Stimulated activated naive CD8-positive, alpha-beta T cell treated with anti-CD3 and anti-CD28 coated beads, Interleukin-15, amount 100 ng/mL, for 72 hours (primary cell): ENCODE data around the gene MAST4.

ENCODE experiments used
- ATAC-seq: fragments of 150-1000 bp; cut with Tn5 transposase; 2 replicates; pipeline ENCODE4 v1.10.0; 2021; ENCODE audit warnings: mild to moderate bottlenecking, moderate library complexity
- DNase-seq, 2 donors: peaks; one replicate each; pipeline ENCODE4 v3.0.0; 2021 to 2022
- H3K27ac Mint-ChIP-seq, 2 donors: one replicate each; pipeline ENCODE4 v1.8.0; 2022; ENCODE audit warnings: mild to moderate bottlenecking in 2 of 2, mixed read lengths in 2 of 2, moderate library complexity in 2 of 2
- H3K27me3 Mint-ChIP-seq: one replicate; pipeline ENCODE4 v1.8.0; 2022; ENCODE audit warnings: mixed read lengths
- H3K4me1 Mint-ChIP-seq: one replicate; pipeline ENCODE4 v1.8.0; 2022; ENCODE audit warnings: mild to moderate bottlenecking, mixed read lengths
- H3K4me3 Mint-ChIP-seq, 2 donors: one replicate each; pipeline ENCODE4 v1.8.0; 2022; ENCODE audit warnings: mild to moderate bottlenecking in 2 of 2, mixed read lengths in 2 of 2, moderate library complexity in 1 of 2
- H3K9me3 Mint-ChIP-seq, 2 donors: one replicate each; pipeline ENCODE4 v1.8.0; 2022; ENCODE audit warnings: mixed read lengths in 2 of 2

MAST4 gene

DNA sequence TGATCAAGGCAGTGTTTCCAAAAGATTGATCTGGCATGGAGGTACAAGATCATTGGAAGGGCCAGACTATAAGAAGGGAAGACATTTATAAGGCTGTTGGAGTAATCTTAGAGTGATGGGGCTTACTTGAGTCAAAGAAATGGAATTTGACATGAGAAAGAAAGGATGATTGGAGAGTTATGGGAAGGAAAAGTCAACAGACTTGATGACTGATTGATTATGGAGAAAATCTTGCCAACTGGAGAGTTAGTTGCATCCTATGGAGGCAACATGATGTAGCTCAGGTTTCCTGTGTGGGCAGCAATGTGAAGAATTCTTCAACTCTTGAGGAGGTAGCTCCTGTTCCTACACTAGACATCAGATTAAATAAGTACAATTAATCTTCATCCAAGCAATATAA, 10.9 kb upstream of the MAST4 start:
- no peak for DNase-seq
- Mint-ChIP-seq H3K27me3 (peaks cover 17% of the 10 kb centered on the region), H3K4me3 (no peak overlapping the region), H3K27ac (no peak overlapping the region), H3K4me1 (no peaks in the 10 kb centered on the region), H3K9me3 (no peaks in the 10 kb centered on the region)
- ATAC-seq, result no peak

DNA sequence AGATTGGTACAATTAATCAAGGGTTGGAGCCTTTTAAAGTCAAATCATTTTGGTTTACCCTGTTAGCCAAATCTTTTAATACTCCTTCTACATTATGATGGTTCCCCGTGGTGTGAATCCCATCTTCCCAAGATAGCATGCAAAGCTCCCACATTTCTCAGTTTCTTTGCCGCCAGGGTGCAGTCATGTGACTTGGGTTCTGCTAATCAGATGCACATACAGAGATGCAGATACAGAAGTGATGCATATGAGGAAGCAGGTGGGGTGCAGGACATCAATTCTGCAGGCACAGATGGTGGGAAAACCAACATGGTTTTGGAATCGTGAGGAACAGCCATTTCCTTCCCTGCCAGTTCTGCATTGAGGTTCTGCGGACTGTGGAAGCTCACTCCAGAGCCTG, 8.4 kb upstream of the MAST4 start:
- ATAC-seq (no peak), DNase-seq (no peak)
- H3K4me1 Mint-ChIP-seq, result no peaks in the 10 kb centered on the region
- H3K27me3 Mint-ChIP-seq, result peaks cover 25% of the 10 kb centered on the region
- no peak overlapping the region for H3K4me3 Mint-ChIP-seq
- H3K27ac Mint-ChIP-seq, result no peak overlapping the region
- no peaks in the 10 kb centered on the region for H3K9me3 Mint-ChIP-seq

DNA sequence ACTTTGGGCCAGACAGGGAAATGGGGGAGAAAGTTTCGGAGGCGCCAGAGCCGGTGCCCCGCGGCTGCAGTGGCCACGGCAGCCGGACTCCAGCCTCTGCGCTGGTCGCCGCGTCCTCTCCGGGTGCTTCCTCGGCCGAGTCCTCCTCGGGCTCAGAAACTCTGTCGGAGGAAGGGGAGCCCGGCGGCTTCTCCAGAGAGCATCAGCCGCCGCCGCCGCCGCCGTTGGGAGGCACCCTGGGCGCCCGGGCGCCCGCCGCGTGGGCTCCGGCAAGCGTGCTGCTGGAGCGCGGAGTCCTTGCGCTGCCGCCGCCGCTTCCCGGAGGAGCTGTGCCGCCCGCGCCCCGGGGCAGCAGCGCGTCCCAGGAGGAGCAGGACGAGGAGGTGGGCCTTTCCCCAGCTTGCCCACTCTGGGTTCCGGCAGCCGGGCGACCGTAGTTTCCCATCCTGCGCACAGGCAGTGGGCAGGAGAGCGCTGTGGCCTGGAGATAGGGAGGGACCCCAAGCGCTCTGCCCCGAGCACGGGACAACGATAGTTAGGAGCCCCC, 516 bp downstream of the MAST4 start:
- DNase-seq, result peak; percentile 12
- Mint-ChIP-seq H3K27ac (no peak overlapping the region), H3K27me3 (peaks cover 80% of the 10 kb centered on the region), H3K4me3 (peak overlapping the region; percentile 81 to 82), H3K9me3 (no peaks in the 10 kb centered on the region), H3K4me1 (peaks cover 17% of the 10 kb centered on the region)
- peak; percentile 37 for ATAC-seq

DNA sequence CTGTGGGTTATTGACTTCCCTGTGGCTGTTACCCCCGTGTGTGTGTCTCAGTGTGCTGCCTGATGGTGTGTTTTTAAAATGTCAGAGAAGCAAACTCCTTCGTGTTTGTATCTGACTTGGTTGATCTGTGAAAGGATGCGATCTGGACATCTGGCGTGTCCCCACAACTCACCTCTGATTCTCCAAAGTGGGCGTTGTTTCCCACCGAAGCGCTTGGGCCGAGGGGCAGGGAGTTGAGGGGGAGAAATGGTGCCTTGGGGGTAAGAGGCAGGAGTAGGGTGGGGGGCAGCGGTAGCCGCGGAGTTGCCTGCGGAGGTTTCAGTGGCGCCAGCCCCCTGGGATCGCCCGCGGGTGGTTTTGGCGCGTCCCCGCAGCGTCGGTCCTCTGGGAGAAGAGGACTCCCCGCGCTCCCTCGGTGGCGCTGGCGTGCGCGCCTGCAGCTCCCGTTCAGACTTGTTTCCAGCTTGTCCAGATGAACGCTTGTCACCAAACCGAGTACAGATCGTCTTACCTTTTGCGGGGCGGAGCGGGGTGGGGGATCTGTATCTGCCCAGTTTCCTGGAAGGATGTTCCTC, 1.1 kb downstream of the MAST4 start:
- peak overlapping the region; percentile 80 to 81 for H3K4me3 Mint-ChIP-seq
- peaks cover 17% of the 10 kb centered on the region for H3K4me1 Mint-ChIP-seq
- peaks cover 75% of the 10 kb centered on the region for H3K27me3 Mint-ChIP-seq
- no peaks in the 10 kb centered on the region for H3K9me3 Mint-ChIP-seq
- ATAC-seq (no peak), DNase-seq (no peak)
- H3K27ac Mint-ChIP-seq, result no peak overlapping the region

DNA sequence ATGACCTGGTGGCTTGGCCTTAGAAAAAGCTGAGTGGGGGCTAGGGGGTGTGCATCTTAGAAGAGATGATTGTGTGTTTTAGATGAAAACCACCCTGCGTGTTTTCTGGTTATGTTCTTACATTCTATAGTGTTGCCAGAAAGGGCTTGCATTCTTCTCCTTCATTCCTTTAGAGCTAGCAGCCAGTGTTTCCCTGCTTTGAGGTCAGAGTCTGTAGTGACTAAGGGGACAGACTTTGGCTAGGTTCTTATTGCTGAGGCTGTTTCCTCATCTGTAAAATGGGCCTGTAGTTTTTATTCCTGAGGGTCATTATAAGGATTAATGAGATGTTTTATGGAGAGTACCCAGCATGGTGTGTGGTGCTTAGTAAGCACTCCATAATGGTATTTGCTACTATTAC, 6.4 kb downstream of the MAST4 start:
- ATAC-seq, result no peak
- Mint-ChIP-seq H3K27ac (no peak overlapping the region), H3K4me3 (no peak overlapping the region), H3K9me3 (no peaks in the 10 kb centered on the region), H3K4me1 (peaks cover 2% of the 10 kb centered on the region), H3K27me3 (peaks cover 49% of the 10 kb centered on the region)
- DNase-seq, result no peak

DNA sequence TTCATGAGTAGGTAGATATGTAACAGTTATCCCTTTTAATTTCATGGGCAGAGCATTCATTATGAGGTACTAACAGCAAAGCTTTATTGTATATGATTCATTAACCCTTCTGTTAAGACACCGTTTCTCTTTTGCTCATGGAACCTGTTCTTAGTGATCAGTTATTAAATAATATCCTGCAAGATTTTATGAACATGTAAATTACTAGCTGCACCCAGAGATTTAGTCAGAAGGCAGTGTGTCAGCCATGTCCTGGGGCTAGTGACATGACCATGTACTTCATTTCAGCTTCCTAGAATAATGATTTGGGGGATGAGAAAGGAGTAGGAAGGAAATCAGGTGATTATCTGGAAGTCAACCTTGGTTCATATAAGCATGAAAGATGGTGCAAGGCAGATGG, 7.0 kb downstream of the MAST4 start:
- no peak for ATAC-seq
- H3K4me3 Mint-ChIP-seq, result no peak overlapping the region
- no peaks in the 10 kb centered on the region for H3K4me1 Mint-ChIP-seq
- peaks cover 44% of the 10 kb centered on the region for H3K27me3 Mint-ChIP-seq
- no peak for DNase-seq
- no peaks in the 10 kb centered on the region for H3K9me3 Mint-ChIP-seq
- H3K27ac Mint-ChIP-seq, result no peak overlapping the region

DNA sequence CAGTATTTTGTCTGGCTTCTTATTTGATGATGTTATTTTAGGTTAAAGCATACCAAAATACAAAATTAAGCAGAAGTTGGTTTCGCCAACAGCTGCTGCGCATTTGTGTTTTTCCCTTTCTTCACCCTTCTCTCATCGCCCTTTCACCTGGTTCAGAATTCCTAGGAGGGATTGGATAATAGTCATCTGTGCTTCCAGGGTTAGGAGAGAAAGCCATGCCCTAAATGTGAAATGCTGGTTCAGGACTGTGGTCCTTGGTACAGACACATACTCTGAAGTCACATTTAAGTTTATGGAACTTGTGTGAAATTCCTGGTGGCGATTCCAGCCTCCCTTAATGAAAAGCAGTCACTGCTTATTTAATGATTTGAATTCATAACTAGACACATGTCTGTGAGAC, 7.7 kb downstream of the MAST4 start:
- Mint-ChIP-seq H3K9me3 (no peaks in the 10 kb centered on the region), H3K27me3 (peaks cover 37% of the 10 kb centered on the region), H3K27ac (no peak overlapping the region), H3K4me1 (no peaks in the 10 kb centered on the region), H3K4me3 (no peak overlapping the region)
- no peak for ATAC-seq
- no peak for DNase-seq

DNA sequence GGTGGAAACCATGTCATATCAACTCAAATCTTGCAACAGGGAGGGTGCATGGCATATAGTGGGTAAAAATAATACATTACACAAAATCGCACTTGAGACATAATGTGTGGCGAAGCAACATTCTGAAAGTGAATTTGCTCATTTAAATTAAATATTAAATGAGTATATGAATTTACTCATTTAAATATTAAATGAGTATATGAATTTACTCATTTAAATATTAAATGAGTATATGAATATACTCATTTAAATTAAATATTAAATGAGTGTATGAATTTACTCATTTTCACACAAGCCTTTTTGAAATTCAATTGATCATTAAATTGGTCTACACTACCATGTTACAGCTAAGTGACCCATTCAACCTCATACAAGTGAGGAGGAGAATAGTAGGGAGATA, 10.5 kb downstream of the MAST4 start:
- Mint-ChIP-seq H3K9me3 (no peaks in the 10 kb centered on the region), H3K4me1 (no peaks in the 10 kb centered on the region), H3K27me3 (peaks cover 27% of the 10 kb centered on the region), H3K4me3 (no peak overlapping the region), H3K27ac (no peak overlapping the region)
- no peak for DNase-seq
- no peak for ATAC-seq

DNA sequence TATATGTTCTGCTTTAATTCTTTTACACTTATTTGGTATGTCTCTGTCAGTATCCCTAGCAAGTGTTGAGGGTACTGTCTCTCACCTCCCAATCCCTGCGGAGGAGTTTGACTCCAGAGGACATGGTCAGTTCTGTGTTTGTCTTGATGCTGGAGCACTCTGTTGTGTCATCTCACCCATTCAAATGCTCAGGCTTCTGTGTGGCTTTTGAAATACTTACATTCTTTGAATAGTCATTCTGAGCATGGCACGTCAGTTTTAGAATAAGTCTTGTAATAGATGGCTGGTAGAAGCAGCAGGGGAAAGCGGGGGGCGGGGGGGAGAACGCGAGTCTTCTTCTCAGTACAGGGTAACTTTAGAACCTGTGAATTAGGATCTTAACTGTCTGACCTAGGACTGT, 12.3 kb downstream of the MAST4 start:
- H3K27ac Mint-ChIP-seq, result no peak overlapping the region
- H3K27me3 Mint-ChIP-seq, result peaks cover 32% of the 10 kb centered on the region
- H3K4me3 Mint-ChIP-seq, result no peak overlapping the region
- no peaks in the 10 kb centered on the region for H3K9me3 Mint-ChIP-seq
- no peak for ATAC-seq
- H3K4me1 Mint-ChIP-seq, result no peaks in the 10 kb centered on the region
- DNase-seq, result no peak

DNA sequence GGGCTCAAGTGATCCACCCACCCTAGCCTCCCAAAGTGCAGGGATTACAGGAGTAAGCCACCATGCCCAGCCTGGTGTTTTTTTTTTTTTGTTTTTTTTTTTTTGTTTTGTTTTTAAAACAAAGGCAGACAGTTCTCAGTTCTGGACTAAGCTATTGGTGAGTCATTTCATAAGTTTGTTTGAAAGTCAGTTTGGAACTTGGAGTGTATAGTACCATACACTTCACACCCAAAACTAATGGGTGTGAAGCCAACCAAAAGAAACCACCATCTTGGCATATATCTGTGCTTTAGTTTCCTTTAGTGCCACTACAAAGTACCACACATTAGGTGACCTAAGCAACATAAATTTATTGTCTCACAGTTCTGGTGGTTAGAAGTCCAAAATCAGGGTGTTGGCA, 13.4 kb downstream of the MAST4 start:
- no peak for DNase-seq
- no peak overlapping the region for H3K4me3 Mint-ChIP-seq
- ATAC-seq, result peak; percentile 63
- H3K27ac Mint-ChIP-seq, result no peak overlapping the region
- H3K9me3 Mint-ChIP-seq, result no peaks in the 10 kb centered on the region
- no peaks in the 10 kb centered on the region for H3K4me1 Mint-ChIP-seq
- peaks cover 36% of the 10 kb centered on the region for H3K27me3 Mint-ChIP-seq

DNA sequence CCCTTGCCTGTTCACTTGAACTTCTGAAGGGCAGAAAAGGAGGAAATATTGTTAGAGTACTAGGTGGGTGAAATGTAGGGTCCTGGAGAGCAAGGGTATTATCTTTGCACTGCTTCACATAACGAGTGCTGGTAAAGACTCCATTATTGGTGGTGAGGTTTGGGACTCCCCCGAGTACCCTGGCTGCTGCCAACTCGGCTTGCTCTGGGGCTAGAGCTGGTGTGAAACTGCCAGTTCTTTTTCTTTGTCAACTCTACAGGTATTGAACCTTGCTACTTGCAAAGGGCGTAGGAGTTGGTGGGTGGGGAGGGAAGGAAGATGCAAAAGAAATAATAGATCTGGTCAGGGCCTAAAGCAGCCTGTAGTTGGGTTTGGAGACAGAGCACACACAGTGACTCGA, 16.0 kb downstream of the MAST4 start:
- no peak overlapping the region for H3K4me3 Mint-ChIP-seq
- H3K27ac Mint-ChIP-seq, result no peak overlapping the region
- H3K27me3 Mint-ChIP-seq, result peaks cover 33% of the 10 kb centered on the region
- ATAC-seq (no peak), DNase-seq (no peak)
- H3K4me1 Mint-ChIP-seq, result peaks cover 8% of the 10 kb centered on the region
- no peaks in the 10 kb centered on the region for H3K9me3 Mint-ChIP-seq

DNA sequence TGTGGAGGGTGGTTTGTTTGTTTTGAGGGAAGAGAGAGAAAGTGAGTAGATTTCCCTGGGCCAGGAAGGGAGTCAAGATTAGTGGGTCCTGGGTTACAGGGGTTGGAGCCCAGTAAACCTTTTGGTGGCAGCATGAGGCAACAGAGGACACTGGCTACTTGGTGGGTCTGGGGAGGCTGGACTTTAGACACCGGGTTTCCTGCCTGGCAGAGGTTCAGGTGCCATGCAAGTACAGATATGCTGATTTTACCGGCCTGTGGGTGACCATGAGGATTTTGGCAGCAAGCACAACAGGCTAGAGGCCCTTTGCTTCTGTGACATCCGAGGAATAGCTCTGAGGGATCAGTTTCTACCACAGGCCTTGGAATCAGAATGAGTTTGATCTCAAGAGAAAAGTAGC, 18.9 kb downstream of the MAST4 start:
- DNase-seq (no peak), ATAC-seq (no peak)
- H3K27ac Mint-ChIP-seq, result peak overlapping the region in 1 of 2 donors; percentile 46
- H3K9me3 Mint-ChIP-seq, result no peaks in the 10 kb centered on the region
- no peak overlapping the region for H3K4me3 Mint-ChIP-seq
- H3K27me3 Mint-ChIP-seq, result peaks cover 27% of the 10 kb centered on the region
- peaks cover 21% of the 10 kb centered on the region for H3K4me1 Mint-ChIP-seq

DNA sequence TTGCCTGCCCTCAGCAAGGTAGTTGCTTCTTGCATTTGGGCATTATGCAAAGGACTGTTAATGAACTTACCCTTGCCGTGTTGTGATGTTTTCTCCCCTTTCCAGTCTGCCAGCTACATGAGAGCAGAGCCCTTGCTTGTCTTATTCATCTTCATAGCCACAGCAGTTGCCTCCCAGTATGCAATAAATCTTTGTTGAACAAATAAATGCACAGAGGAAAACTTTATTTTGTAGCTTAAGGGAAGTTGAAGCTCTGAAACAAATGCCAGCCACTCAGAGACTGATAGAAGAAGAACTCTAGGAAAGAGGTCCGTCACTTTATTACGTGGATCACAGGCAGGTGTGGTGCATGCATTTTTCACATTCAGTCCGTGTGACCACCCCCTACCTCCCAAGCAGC, 19.7 kb downstream of the MAST4 start:
- DNase-seq (no peak), ATAC-seq (no peak)
- H3K27ac Mint-ChIP-seq, result no peak overlapping the region
- H3K4me3 Mint-ChIP-seq, result no peak overlapping the region
- no peaks in the 10 kb centered on the region for H3K9me3 Mint-ChIP-seq
- H3K27me3 Mint-ChIP-seq, result peaks cover 25% of the 10 kb centered on the region
- peaks cover 25% of the 10 kb centered on the region for H3K4me1 Mint-ChIP-seq

DNA sequence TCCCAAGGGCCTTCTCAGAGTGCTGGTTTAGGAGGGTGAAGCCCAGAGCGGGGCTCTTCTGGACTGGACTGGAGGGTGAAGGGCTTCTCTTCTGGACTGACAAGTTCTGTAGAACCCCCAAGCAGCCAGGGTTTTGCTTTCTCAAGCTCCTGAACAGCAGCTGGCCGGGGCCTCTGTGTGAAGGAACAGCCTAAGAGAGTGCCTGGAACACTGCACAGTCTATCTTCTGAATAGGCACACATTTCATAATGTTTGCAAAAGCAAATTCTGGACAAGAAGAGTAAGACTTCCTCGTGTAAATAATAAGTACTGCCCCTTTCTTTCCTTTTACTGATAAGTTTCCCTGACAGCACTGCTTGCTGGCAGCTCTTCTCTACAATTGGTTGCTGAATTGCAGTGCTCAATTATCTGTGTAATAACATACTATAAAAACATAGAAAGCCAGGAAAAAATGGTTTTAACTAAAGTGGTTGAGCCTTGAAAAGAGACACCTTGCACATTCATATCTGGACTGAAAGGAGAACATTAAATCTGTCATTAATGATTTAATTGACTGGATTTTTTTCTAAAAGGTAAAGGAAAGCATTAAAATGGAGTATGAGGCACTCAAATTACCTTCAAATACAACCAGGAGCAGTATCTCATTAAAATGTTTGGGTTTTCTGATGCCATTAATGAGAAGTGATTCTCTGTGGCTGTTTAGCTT, 20.5 kb downstream of the MAST4 start:
- H3K27ac Mint-ChIP-seq, result no peak overlapping the region
- no peak overlapping the region for H3K4me3 Mint-ChIP-seq

DNA sequence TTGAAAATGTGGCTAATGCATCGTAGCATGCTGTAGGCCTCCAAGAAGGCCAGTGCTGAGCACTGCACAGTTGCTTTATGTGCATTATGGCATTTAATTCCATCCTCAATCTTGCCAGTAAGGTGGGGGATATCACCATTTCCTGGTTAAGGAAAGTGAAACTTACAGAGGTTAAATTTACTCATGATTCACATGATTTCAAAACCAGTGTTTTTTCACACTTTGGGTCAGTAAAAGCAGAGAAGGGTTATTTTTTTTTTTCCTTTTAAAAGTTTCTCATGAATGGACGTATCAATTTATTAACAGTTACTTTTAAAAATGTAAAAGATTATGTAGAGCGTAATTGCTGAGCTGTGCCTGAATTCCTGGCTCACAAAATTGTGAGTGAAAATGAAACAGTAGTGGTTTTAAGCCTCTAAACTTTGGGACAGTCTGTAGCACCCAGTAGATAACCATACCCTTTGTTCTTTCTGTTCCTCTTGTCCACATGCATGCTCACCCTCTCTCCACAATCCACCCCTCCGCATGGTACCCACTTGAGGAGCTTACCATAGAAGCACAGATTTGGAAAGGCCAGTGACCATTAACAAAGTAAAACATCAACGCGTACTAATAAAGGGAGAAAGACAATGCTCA, 21.2 kb downstream of the MAST4 start:
- peaks cover 21% of the 10 kb centered on the region for H3K27me3 Mint-ChIP-seq
- no peak overlapping the region for H3K27ac Mint-ChIP-seq
- no peak overlapping the region for H3K4me3 Mint-ChIP-seq
- no peaks in the 10 kb centered on the region for H3K9me3 Mint-ChIP-seq
- DNase-seq (no peak), ATAC-seq (peak; percentile 65)
- H3K4me1 Mint-ChIP-seq, result peaks cover 26% of the 10 kb centered on the region

More for the DNA sequence above, 20.5 kb downstream of the MAST4 start:
- no peaks in the 10 kb centered on the region for H3K9me3 Mint-ChIP-seq
- ATAC-seq (no peak), DNase-seq (no peak)
- peaks cover 26% of the 10 kb centered on the region for H3K27me3 Mint-ChIP-seq
- peaks cover 26% of the 10 kb centered on the region for H3K4me1 Mint-ChIP-seq

DNA sequence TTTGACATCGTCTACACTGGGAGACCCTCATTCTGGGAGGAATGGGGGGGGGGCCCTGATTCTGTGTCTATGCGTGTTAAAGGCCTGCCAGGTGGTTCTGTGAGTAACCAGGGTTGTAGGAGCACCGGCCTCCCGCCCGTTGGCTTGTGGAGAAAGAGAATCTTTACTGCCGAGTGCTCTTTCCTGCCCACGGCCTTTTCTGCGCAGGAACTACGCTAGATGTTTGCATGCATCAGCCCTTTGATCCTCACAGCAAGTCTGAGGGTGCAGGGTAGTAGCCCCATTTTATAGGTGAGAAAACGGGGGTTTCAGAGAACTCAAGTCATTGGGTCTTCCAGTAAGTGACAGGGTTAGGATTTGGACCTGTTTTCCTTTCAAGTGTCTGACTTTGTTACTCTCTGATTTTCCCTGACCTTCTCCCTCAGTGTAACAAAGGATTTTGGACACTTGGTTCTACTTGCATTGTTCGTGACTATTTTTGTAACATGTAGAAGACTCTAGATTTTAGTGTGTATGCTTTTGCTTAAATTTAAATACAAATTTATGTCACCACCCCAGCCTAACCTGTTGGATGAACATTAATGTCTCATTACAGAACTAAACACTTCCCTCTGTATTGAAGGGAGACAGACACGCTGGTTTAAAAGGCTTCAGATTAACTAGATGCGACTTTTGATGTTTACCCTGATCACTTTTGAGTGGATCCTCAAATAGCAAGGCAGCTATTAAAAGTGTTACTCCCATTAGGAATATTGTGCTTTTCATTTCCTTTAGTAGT, 22.0 kb downstream of the MAST4 start:
- H3K4me1 Mint-ChIP-seq, result peaks cover 26% of the 10 kb centered on the region
- ATAC-seq, result no peak
- H3K27me3 Mint-ChIP-seq, result peaks cover 21% of the 10 kb centered on the region
- no peak for DNase-seq
- no peak overlapping the region for H3K4me3 Mint-ChIP-seq
- no peak overlapping the region for H3K27ac Mint-ChIP-seq
- H3K9me3 Mint-ChIP-seq, result no peaks in the 10 kb centered on the region
